HG02642 (cell line): ENCODE measurements around the gene ZNF484.
"Not testable (repeated sequence)": the region's sequence is repeated elsewhere in the genome, so short reads cannot be mapped to it uniquely, and the experiment has no call there.

Source experiments
- ATAC-seq: cut with Tn5 transposase; IDR thresholded peaks from one replicate; pipeline ENCODE4 v1.9.1; 2021; ENCODE audit warnings: mild to moderate bottlenecking; ENCODE audit not compliant: unreplicated experiment, poor library complexity

Gene ZNF484

GRCh38 chr9:92877531-92878430 lies at the start of gene ZNF484:
Gene ZNF484 (minus strand): TSS chr9:92878038. CDS start chr9:92875029, 3,009 bp downstream.
- ATAC-seq, result peak; percentile 100

DNA sequence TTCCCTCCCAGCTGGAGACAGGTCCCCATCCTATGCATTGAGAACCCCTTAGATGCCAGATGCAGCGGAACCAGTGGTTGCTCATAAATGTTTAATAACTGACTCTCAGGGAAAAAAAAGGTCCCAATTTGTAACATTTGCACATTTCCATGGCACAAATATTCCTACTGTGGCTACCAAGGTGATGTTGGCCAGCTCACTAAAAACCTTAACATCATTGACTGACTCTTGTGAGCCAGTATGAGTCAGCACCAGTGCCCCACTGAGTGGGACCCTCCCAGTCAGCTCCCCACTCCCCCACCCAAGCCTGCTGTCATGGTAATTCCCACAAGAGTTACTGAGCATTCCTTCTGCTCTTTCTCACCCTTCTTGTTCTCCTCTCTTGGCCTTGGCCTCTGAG lies 42.6 kb upstream of the ZNF484 start:
- no peak for ATAC-seq

DNA sequence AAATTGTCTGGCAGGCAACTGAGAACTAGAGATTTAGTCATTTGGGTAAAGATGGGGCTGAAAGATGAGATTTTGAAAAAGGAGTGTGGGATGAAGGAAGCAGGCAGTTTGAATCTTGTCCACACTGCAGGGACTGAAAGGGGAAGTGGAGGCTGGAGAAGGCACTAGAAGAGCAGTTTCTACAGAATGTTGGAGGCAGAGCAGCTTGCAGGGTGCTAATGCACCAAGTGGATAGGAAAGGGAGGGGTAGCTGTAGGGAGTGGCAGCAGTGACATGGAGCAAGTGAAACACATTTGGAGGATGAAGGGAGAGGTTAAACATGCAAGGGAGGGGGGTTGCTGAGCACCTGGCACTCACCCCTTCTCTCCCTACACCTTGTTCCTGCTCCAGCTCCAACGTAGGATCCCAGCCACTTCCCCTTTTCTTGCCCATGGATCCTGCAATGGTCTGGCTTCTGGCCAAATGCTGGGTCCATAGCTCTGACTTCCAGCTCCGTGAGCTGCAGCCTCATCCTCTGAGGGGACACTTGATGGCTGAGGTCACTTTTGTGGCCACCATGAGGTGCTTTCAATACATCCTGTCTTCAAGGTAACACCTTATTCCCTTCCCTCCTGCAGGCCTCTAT lies 39.5 kb upstream of the ZNF484 start:
- no peak for ATAC-seq

DNA sequence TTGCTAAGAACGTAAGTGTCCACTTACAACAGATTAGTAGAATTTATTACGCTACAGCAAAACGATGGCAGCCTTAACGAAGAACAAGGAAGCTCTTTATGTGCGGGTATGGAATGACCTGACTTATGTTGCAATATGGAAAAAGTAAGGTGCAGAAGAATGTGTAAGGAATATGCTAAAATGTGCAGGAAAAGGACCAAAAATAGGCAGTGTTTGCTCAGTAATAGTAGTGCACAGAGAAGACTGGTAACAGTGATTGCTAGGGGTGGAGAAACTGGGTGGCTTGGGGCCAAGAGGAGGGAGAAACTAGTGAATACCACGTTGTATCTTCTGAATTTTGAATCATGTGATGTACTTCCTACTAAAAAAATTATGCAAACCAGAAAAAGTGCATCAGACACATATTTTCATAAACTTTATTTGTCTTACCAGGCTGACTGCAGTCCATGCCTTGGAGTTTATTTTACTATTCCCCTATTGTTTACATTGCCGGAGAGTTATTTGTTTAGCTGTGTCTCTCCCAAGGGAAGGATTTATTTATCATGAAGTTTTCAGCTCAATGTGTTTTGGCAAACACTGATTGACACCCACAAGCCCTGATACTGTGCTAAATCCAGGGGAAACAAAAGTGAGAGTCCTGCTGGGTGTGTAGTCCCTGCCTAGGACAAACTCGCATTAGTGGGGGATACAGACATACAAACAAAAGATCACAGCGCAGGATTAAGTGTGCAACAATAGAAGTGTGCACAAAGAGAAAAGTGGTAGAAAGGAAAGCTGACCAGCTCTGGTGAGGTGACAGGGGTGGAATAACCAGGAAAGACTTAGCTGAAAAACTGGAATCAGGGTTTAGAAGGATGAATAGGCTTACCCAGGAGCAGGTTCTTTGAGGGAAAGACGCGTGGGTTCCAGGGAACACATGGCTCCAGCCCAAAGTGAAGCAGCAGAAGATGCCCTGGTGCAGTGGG lies 34.0 kb upstream of the ZNF484 start:
- ATAC-seq, result no peak

GRCh38 chr9:92905137-92905536 lies 27.3 kb upstream of the ZNF484 start:
- not testable (repeated sequence) for ATAC-seq

DNA sequence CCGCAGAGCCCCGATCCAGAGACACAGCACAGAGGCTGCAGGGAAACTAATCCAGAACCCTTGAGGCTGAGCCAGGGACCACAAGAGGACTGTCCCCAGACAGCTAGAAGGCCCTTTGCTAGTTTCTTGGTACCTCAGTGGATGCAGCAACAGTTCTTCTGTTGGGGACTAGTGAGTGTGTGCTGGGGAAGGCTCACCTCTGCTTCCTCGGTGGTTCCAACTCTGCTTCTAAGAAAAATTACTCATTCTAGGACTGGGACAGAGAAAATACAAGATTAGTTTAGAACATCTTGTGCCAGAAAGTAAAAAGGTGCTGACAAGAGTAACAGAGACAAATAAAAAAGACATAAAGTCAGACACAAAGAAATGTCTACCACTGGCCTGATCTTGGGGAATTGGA lies 19.5 kb upstream of the ZNF484 start:
- no peak for ATAC-seq

DNA sequence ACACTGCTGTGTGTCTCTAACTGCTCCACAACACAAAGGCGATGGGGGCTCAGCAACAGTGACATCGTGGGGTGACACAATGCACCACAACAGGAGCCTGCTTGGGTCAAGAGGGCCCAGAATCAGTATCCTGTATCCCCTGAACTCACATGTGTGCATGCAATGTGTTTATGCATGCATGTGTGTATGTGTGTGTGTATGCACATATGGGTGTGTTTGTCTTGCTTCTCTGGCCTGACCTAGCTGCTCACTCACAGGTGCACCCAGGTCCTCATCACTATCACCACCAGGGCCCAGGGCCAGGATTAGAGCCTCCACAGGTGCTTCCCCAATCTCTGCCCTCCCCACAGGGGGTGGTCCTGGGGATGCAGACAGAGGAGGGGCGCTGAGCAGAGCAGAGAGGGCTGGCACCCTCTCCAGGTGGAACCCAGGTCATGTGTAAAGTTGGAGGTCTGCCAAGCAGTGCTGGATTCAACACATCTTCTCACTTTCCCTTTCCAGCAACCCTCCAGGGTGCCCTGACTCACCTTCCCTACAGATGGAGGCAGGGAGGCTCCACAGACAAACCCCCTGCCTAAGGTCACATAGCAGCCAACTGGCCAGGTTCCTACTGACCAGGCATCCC lies 18.1 kb upstream of the ZNF484 start:
- no peak for ATAC-seq

DNA sequence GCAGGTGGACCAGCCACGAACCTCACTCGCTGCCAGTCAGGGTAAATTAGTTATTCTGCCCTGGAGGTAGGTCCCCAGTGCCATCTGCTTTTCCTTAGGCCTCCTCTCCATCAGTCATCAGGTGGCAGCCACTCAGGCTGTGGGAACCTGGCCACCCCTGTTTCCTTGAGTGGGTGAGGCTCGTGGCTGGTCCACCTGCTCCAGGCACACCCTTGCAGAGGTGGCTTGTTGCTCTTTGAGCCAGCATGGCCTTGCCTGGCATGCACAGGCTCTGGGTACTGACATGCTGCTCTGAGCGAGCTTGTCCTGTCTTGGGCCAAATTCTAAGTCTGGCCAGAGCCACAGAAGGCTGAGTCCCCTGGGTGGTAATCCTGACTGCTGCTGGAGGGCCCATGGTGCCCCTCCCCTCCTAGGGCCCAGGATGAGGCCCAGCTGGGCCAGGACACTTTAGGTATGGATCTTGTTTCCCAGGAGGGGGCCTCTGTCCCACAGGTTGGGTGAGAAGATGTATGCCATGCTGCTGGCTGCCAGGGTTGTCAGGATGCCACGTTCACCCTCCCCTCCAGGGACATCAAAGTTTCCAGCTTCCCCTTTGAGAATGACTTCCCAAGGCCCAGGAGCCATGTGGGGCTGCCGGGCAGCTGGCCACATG lies 17.0 kb upstream of the ZNF484 start:
- no peak for ATAC-seq

- ATAC-seq, result not testable (repeated sequence)
These were observed 16.2 kb upstream of the ZNF484 start for GRCh38 chr9:92893916-92894610.

- not testable (repeated sequence) for ATAC-seq
These were observed 14.4 kb upstream of the ZNF484 start for GRCh38 chr9:92892276-92892675.

DNA sequence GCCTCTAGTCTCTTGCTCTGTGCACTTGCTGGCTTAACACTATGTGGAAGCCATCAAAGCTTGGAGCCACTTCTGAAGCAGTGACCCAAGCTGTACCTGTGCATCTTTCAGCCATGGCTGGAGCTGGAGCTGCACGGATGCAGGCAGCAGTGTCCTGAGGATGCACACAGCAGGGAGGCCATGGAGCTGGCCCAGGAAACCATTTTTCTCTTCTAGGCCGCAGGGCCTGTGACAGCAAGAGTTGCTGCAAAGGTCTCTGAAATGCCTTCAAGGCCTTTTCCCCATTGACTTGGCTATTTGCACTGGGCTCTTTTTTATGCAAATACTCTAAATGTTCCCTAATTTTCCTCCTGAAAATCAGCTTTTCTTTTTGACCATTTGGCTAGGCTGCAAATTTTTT lies 12.9 kb upstream of the ZNF484 start:
- ATAC-seq, result no peak

GRCh38 chr9:92887880-92888338 lies 10.1 kb upstream of the ZNF484 start:
- ATAC-seq, result no peak

GRCh38 chr9:92886846-92887610 lies 9.2 kb upstream of the ZNF484 start:
- not testable (repeated sequence) for ATAC-seq

DNA sequence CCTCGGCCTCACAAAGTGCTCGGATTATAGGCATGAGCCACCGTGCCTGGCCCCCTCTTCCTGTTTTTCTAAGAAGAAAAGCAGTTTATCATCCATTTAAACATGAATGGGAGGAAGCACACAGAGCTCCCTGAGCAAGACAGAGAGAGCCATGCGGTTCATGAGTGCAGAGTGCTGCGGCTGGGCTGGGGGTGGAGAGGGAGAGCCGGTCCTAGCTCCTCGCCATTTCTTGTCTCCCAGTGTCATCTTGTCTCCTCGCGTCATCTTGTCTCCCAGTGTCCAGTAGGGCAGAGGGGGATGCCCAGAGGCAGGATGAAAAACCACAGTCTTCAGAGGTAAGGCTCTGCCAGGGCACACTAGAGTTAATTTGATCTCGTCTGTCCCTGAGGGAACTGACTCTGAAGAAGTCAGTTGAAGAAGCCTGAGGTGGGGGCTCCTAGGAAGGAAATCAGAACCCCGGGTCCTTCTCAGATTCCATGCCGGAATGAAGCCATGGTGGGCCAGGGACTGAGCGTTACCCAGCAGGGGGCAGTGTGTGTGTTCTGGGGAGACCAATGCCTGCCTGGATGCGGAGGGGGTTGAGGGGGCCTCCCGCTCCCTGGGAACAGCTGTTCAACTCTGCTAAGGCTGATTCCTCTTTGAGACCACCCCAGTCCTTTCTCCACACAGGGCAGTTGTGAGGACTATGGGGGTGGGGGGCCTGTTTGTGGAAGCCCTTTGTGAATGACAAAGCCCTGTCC lies 6.0 kb upstream of the ZNF484 start:
- not testable (repeated sequence) for ATAC-seq

DNA sequence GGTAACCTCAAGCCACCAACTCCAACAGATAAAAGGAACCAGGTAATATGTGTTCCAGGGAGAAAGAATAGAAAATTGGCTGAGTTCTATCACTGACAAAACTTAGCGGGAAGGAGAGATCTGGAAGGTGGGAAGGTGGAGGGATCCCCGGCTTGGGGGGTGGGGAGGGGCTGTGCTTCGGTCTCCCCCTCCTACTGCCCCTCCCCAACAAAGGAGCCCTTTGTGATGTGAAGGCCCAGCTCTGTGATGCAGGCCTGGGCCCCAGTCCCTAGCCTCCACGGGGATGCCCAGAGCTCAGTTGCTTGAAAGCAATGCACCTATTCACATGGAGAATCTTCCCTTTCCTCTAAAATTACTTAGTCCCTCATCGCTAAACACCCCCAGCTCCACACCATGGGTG lies 4.4 kb upstream of the ZNF484 start:
- ATAC-seq, result no peak

DNA sequence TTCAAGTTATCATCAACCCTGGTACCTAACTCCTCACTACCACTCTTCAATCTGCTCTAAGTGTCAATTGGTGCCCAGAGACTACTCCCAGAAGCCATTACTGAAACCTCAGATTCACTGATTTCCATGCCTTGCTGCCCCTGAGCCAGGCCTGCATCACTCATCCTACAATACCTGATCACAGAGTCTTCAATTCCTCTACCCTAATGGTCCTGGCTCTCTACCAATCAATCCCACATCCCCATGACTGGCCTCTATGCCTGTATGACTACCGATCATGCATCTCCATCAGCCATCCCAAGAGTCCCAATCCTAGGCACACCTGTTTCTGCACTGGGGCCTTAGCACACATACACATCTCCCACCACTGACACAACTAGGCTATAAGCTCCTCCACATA lies 2.5 kb downstream of the ZNF484 start:
- no peak for ATAC-seq

DNA sequence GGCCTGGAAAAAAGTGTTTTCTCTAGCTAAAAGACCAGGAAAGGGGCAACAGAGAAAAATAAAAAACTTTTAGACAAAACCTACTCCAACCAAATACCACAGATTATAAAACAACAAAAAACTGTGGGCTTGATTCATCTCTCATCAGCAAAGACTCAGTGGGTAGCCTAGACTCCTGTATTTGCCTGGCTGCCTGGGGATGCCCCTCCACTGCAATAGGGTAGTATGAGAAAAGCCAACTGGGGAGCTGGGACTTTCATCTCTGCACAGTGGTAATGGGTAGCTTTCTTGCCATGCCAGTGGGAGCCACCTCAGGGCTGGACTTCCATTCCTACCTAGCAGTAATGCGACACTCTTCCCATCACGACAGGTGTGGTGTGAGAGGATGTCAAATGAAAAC lies 7.5 kb downstream of the ZNF484 start:
- ATAC-seq, result no peak

- ATAC-seq, result not testable (repeated sequence)
These were observed 11.2 kb downstream of the ZNF484 start for GRCh38 chr9:92866600-92866999.
